Adipocyte (in vitro differentiated cells): ENCODE data around the gene KLHDC4.

Source experiments
- DNase-seq: peaks from one replicate; pipeline ENCODE4 v3.0.0-alpha.2; 2015; ENCODE audit warnings: low read depth
- H3K27me3 ChIP-seq: replicated peaks from 2 replicates; pipeline ENCODE4 v1.7.0; 2013; ENCODE audit warnings: mild to moderate bottlenecking, low read length, moderate library complexity; ENCODE audit not compliant: control insufficient read depth, insufficient read depth
- H3K36me3 ChIP-seq: 2 replicates; pipeline ENCODE4 v1.7.0; 2013; ENCODE audit warnings: low read length, mild to moderate bottlenecking, moderate library complexity; ENCODE audit not compliant: control insufficient read depth, insufficient read depth, severe bottlenecking
- H3K4me1 ChIP-seq: 2 replicates; pipeline ENCODE4 v1.7.0; 2013; ENCODE audit warnings: mild to moderate bottlenecking, low read length, moderate library complexity; ENCODE audit not compliant: control insufficient read depth, insufficient read depth
- H3K4me3 ChIP-seq: 2 replicates; pipeline ENCODE4 v1.7.0; 2013; ENCODE audit warnings: mild to moderate bottlenecking, low read length, moderate library complexity
- H3K9ac ChIP-seq: 2 replicates; pipeline ENCODE4 v1.7.0; 2013; ENCODE audit warnings: mild to moderate bottlenecking, low read length, moderate library complexity
- H3K9me3 ChIP-seq: 2 replicates; pipeline ENCODE4 v1.7.0; 2013; ENCODE audit warnings: mild to moderate bottlenecking, low read length, moderate library complexity; ENCODE audit not compliant: control insufficient read depth

Gene KLHDC4

DNA sequence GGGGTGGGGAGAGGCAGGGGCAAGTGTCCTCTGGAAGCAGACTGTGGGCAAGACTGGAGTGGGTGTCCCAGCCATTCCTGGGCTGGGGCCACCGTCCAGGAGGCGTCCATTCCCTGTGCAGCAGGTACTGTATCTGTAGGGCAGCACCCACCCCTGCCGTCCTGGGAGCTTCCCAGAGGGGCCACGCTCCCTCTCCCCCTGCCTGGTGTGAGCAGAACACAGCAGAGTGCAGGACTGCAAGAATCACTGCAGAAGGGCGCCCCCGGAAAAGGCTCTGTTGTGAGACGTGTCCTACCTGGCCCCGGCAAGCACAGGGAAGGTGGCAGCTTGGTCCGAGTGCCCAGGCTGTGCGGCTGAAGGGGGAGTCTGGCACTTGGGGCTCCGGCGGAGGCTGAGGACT lies 70.3 kb downstream of the KLHDC4 start:
- no peak overlapping the region for H3K9ac ChIP-seq
- H3K9me3 ChIP-seq, result no peaks in the 10 kb centered on the region
- H3K36me3 ChIP-seq, result peaks cover 13% of the 10 kb centered on the region
- no peak overlapping the region for H3K4me3 ChIP-seq
- no peaks in the 10 kb centered on the region for H3K4me1 ChIP-seq
- no peak for DNase-seq
- peaks cover 7% of the 10 kb centered on the region for H3K27me3 ChIP-seq

DNA sequence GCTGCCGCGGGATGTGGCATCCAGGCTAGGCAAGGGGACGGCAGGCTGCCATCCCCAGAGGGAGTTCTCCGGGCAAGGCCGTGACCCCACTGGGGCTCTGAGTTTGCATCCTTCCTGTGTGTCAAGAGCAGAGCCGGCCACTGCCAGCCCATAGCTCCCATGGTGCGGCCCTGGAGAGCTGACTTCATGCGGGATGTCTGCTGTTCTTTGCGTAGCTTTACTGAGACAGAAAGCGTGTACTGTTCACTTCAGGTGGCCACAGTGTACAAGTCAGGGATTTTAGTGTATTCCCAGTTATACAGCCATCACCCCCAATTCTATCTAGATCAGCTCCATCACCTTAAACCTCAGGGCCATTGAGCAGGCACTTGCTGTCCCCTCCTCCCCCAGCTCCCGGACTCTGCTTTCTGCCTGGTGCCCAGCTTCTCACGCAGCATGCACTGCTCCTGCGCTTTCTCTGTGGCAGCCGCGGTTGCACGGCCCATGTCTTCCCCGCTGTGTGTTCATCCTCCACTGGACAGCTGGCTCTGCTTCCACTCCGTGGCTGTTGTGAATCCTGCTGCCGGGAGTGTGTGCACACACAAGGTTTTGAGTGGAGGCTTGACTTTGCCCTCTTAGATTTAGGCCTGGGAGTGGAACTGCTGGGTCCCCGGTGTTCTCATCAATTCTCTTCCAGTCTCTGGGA lies 71.2 kb downstream of the KLHDC4 start:
- no peak overlapping the region for H3K9ac ChIP-seq
- no peak for DNase-seq
- no peak overlapping the region for H3K4me3 ChIP-seq
- H3K27me3 ChIP-seq, result peaks cover 7% of the 10 kb centered on the region
- no peaks in the 10 kb centered on the region for H3K4me1 ChIP-seq
- no peaks in the 10 kb centered on the region for H3K9me3 ChIP-seq
- H3K36me3 ChIP-seq, result peaks cover 7% of the 10 kb centered on the region

DNA sequence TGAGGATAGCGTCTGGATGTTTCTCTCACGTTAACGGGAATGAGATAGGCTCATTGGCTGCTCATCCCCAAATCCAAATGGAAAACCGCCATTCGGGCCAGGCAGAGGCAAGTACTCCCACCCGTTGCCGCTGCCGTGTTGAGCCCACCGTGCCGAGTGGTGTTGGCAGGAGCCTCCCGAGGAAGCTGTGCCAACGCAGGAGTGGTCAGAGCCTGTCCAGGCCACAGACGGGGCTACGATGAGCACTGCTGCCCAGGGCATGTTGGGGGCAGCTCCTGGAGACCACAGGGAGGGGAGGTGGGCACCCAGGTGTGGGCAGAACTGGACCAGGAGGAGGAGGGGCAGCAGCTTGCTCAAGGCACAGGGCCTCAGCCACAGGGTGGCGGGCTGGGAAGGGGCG lies 72.0 kb downstream of the KLHDC4 start:
- Histone ChIP-seq H3K9ac (no peak overlapping the region), H3K9me3 (no peaks in the 10 kb centered on the region), H3K36me3 (peaks cover 6% of the 10 kb centered on the region), H3K4me1 (no peaks in the 10 kb centered on the region), H3K4me3 (no peak overlapping the region), H3K27me3 (peaks cover 13% of the 10 kb centered on the region)
- no peak for DNase-seq

DNA sequence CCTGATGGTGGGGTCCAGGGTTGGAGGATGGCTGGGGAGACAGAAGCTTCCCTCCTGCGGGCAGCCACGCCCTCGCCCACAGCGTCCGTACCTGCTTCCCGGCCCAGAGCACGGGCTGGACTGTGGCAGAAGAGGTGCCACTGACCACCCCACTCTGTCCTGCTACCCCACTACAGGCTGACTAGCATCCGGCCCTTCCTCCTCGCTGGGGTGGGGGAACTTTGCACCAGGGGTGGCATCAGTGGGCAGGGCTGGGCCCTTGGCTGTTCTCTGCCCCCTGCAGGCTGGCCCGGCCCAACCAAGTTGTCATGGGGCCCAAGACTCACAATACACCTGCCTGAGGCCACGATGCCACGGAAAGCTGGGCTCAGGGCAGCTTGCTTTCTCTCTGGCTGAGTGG lies 73.0 kb downstream of the KLHDC4 start:
- H3K9ac ChIP-seq, result no peak overlapping the region
- H3K4me3 ChIP-seq, result no peak overlapping the region
- no peaks in the 10 kb centered on the region for H3K9me3 ChIP-seq
- H3K4me1 ChIP-seq, result no peaks in the 10 kb centered on the region
- peaks cover 19% of the 10 kb centered on the region for H3K27me3 ChIP-seq
- DNase-seq, result no peak
- H3K36me3 ChIP-seq, result peaks cover 6% of the 10 kb centered on the region

DNA sequence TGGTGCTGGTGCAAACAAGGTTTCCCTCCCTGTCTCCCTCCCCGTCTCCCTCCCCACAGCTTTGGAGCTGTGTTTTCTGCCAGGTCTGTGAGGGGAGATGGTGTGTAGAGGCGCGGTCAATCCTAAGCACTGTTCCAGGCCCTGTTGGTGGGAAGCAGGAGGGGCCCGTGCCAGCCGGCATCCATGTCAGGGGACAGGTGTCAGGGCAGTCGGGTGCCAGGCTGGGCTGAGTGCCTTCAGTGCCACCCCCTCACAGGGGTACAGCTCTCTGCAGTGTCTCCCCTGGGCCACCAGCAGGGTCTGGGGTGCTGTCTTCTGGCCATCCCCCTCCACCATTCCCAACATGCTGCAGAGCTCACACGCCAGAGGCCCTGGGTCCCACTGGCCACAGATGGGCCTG lies 73.6 kb downstream of the KLHDC4 start:
- no peaks in the 10 kb centered on the region for H3K4me1 ChIP-seq
- no peak overlapping the region for H3K4me3 ChIP-seq
- H3K9ac ChIP-seq, result no peak overlapping the region
- H3K36me3 ChIP-seq, result peaks cover 6% of the 10 kb centered on the region
- DNase-seq, result no peak
- H3K9me3 ChIP-seq, result no peaks in the 10 kb centered on the region
- H3K27me3 ChIP-seq, result peaks cover 19% of the 10 kb centered on the region

DNA sequence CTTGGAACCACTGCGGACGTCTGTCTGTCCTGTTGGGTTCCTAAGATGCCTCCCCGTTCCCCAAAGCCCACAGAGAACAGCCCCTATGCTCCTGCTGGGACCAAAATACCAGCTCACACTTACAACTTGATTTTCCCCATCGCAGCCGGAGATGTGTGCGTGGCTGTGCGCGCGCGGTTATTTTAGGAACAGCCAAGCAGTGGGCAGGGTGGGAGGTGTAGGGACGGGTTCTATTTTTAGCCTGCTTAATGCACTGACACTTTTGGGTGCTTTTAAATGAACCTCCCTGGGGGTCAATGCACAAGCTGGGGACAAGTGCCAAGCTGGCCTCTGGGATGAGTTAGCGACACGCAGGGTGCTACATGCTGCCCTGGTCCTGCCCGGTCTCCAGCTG lies 74.1 kb downstream of the KLHDC4 start:
- Histone ChIP-seq H3K9ac (no peak overlapping the region), H3K4me3 (no peak overlapping the region), H3K4me1 (no peaks in the 10 kb centered on the region), H3K36me3 (peaks cover 6% of the 10 kb centered on the region), H3K27me3 (peaks cover 21% of the 10 kb centered on the region), H3K9me3 (no peaks in the 10 kb centered on the region)
- no peak for DNase-seq

DNA sequence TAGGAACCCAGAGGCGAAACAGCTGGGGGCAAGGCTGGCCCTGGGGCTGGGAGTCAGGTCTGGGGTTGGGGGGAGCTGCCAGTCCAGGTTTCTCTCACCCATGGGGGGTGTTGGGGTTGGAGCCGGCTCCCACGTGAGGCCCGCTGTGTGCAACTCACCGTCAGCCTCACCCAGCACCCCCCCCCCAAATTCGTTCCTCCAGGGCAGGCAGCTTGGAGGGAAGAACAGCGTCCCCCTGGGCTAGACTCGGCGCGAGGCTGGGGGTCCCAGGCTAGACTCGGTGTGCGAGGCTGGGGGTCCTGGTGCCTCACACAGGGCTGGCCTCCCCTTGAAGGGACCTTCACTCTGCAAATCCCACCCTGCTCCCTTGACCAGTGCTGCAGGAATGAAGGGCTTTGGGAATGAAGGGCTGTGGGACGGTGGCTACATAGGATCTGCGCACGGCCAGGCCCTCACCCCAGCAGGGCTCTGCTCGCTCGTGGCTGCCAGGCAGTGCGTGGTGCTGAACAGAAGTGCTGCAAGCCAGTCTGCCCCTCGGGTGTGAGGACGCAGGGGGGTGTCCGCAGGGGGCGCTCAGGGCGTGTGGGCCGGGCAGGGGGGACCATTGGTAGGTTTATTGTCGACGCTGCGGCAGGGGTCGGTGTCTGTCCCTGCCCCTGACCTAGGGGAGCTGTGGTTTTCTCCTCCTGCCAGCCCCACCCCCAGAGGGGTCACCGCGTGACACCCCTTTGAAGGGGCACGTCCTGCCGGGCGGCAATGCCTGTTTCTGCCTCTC lies 74.7 kb downstream of the KLHDC4 start:
- Histone ChIP-seq H3K9ac (no peak overlapping the region), H3K4me1 (no peaks in the 10 kb centered on the region), H3K27me3 (peaks cover 26% of the 10 kb centered on the region), H3K36me3 (peaks cover 6% of the 10 kb centered on the region), H3K4me3 (no peak overlapping the region), H3K9me3 (no peaks in the 10 kb centered on the region)
- no peak for DNase-seq

DNA sequence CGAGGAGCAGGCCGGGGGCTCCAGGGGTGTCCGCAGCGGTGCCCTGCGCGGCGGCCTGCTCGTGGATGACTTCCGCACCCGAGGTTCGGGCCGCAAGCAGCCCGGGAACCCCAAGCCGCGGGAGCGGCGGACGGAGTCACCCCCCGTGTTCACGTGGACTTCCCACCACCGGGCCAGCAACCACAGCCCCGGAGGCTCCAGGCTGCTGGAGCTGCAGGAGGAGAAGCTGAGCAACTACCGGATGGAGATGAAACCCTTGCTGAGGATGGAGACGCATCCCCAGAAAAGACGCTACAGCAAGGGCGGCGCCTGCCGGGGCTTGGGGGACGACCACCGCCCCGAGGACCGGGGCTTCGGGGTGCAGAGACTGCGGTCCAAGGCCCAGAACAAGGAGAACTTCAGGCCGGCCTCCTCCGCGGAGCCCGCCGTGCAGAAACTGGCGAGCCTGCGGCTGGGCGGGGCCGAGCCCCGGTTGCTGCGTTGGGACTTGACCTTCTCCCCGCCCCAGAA lies 75.8 kb downstream of the KLHDC4 start:
- peaks cover 37% of the 10 kb centered on the region for H3K27me3 ChIP-seq
- H3K4me1 ChIP-seq, result no peaks in the 10 kb centered on the region
- no peak overlapping the region for H3K4me3 ChIP-seq
- no peak overlapping the region for H3K9ac ChIP-seq
- DNase-seq, result no peak
- H3K9me3 ChIP-seq, result no peaks in the 10 kb centered on the region
- no peaks in the 10 kb centered on the region for H3K36me3 ChIP-seq

DNA sequence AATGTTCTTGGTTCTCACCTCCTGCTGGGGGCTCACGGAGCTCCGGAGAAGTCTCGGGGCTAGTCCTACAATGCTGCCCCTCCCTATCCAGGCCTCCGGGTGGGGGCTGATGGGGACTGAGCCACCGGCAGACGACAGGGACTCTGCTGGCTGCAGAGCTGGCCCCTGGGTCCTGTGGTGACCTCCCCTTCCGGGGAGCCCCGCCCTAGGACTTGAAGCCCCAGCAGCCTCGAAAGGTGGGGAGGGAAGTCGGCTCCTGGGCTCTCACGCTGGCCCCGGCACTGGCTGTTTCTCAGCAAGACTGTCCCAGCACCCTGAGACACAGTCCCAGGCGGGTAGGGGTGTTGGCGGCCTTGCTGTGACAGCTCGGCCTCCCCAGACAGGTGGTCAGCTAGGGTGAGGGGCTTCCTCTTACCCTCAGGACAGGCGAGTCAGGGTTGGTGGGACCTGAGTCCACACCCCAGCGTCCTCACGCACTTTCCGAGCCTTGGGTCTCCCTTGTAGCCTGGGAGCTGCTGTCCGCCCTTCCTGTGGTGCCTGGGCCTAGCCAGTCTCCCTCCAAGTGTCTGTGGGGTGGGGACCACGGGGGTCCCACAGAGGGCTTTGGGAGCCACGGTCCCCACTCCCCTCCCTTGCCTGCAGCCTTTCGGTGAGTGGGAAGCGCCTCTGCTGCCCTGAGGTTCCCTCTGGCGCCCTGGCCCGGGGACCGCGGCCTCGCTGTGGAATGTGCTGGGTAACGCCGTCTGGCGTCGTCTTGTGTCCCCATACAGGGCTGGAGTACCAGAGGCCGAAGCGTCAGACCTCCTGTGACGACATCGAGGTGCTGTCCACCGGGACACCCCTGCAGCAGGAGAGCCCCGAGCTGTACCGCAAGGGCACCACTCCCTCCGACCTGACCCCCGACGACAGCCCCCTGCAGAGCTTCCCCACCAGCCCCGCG lies 76.6 kb downstream of the KLHDC4 start:
- no peak for DNase-seq
- Histone ChIP-seq H3K9ac (no peak overlapping the region), H3K36me3 (no peaks in the 10 kb centered on the region), H3K4me3 (no peak overlapping the region), H3K4me1 (no peaks in the 10 kb centered on the region), H3K27me3 (peaks cover 38% of the 10 kb centered on the region), H3K9me3 (no peaks in the 10 kb centered on the region)

DNA sequence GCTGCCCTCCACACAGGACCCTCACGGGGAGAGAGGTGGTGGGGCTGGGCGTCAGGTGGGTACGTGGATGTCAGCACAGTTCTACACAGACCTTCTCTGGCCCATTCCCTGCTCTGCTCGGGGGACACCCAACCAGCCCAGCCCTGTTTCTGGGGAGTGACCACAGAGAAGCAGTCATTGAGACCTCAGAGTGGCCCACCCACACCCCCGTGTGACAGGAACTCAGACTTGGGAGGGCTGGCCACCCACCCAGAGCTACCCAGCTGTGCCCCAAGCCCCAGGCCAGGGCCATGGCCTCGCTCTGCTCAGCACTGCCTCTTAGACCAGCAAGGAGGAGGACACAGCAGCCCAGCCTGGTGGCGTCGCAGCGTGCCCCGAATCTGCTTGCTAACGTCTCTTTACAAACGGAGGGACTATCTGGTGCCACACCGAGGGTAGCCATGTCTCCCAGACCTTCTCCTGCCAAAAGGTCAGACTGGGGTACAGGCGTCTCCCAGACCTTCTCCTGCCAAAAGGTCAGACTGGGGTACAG lies 77.7 kb downstream of the KLHDC4 start:
- no peak overlapping the region for H3K4me3 ChIP-seq

More for the DNA sequence above, 77.7 kb downstream of the KLHDC4 start:
- H3K4me1 ChIP-seq, result no peaks in the 10 kb centered on the region
- no peak overlapping the region for H3K9ac ChIP-seq
- DNase-seq, result no peak
- H3K36me3 ChIP-seq, result no peaks in the 10 kb centered on the region
- peaks cover 38% of the 10 kb centered on the region for H3K27me3 ChIP-seq
- H3K9me3 ChIP-seq, result no peaks in the 10 kb centered on the region
